Naive thymus-derived CD8-positive, alpha-beta T cell (primary cell): Measurements from ENCODE around the gene SLC38A3. TPM values are rescaled to one million over a fixed set of nuclear protein-coding genes. Genes with fewer than 3 reads are reported as not detected.

ENCODE experiments used
- ATAC-seq, 2 donors: fragments of 150-1000 bp; cut with Tn5 transposase in 1 of 2; sonication (Bioruptor Pico), chemical (Tn5 transposase) in 1 of 2; 1 replicate in 1 of 2; 2 replicates in 1 of 2; pipeline ENCODE4 v1.10.0; 2021; ENCODE audit warnings: mild to moderate bottlenecking in 2 of 2, moderate library complexity in 2 of 2
- POLR2A ChIA-PET: fragments of 350-600 bp; sonication (Branson Sonifier 250); formaldehyde crosslinking; loops from one replicate; lab custom pipeline; 2021; ENCODE audit warnings: antibody characterized with exemption; lab: Charles Lee
- DNase-seq, 10 donors: peaks; one replicate each; pipeline versions ENCODE4 v3.0.0 to v3.0.0-alpha.2; 2020 to 2022
- H3K27ac Mint-ChIP-seq, 10 donors: one replicate each; pipeline ENCODE4 v1.8.0; 2020 to 2022; ENCODE audit warnings: mild to moderate bottlenecking in 10 of 10, mixed read lengths in 10 of 10, moderate library complexity in 4 of 10, inconsistent platforms in 1 of 10
- H3K27me3 Mint-ChIP-seq, 5 donors: one replicate each; pipeline ENCODE4 v1.8.0; 2021 to 2022; ENCODE audit warnings: mixed read lengths in 5 of 5
- H3K36me3 Mint-ChIP-seq, 3 donors: one replicate each; pipeline ENCODE4 v1.8.0; 2020 to 2022; ENCODE audit warnings: mixed read lengths in 3 of 3, mild to moderate bottlenecking in 2 of 3, inconsistent platforms in 1 of 3
- H3K4me1 Mint-ChIP-seq, 4 donors: one replicate each; pipeline ENCODE4 v1.8.0; 2021 to 2022; ENCODE audit warnings: mixed read lengths in 4 of 4
- H3K4me3 Mint-ChIP-seq, 10 donors: one replicate each; pipeline ENCODE4 v1.8.0; 2020 to 2022; ENCODE audit warnings: mild to moderate bottlenecking in 10 of 10, mixed read lengths in 10 of 10, moderate library complexity in 6 of 10, inconsistent platforms in 1 of 10
- H3K9me3 Mint-ChIP-seq, 9 donors: one replicate each; pipeline ENCODE4 v1.8.0; 2020 to 2022; ENCODE audit warnings: mixed read lengths in 9 of 9, mild to moderate bottlenecking in 3 of 9, inconsistent platforms in 1 of 9, moderate library complexity in 1 of 9
- microRNA-seq: library from miRNA; unstranded; fragments of <30 nt; microRNA quantifications from one replicate; pipeline ENCODE4 v1.2.0, GENCODE V29; 2022; ENCODE audit warnings: borderline microRNAs expressed
- polyA plus RNA-seq, 3 donors: library from polyadenylated mRNA; unstranded; fragments of 300-500 nt; fragmentation: Illumina TruSeq; gene quantifications; one replicate each; pipeline ENCODE4 v1.2.3, GENCODE V29; 2021
- total RNA-seq, 8 experiments: library from RNA in 2 of 8; stranded (reverse) in 2 of 8; gene quantifications; one replicate each; pipeline ENCODE4 v1.2.3 and lab custom pipeline; 2021 to 2026

The SLC38A3 gene
- total and polyA plus RNA-seq, 5 experiments from 2014 or later = not detected

DNA sequence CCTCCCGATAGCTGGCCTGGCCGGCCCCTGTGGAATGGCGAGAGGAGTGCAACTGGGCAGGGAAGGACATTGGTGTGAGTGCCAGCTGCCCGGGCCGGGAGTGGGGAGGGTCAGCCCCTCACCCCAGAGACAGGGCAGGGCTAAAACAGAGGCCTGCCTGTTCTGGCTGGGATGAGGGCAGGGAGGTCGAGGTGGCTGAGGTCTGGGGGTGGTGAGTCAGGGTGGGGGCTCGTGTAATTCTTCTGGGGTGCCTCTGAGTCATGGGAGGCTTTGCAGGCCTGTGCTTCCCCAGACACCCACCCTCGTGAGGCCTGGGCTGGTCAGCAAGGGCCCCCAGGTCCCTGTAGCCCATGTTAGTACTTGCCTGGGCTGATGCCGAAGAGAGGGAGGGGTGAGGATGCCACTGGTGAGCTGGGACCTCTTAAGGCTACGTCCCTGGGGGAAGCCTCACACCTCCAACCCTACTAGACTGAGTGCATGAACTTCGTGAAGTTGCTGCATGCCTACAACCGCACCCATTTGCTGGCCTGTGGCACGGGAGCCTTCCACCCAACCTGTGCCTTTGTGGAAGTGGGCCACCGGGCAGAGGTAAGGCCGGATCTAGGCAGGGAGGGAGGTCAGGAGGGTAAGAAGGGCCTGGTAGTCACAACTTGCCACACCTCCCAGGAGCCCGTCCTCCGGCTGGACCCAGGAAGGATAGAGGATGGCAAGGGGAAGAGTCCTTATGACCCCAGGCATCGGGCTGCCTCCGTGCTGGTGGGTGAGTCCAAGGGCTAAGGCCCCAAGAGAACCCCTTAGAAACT, 65.6 kb downstream of the SLC38A3 start:
- peak overlapping the region in 1 of 10 donors; percentile 73 for H3K27ac Mint-ChIP-seq
- ATAC-seq = no peak
- H3K9me3 Mint-ChIP-seq = no peaks in the 10 kb centered on the region
- no peak for DNase-seq
- peaks cover 11 to 24% (median 21%) of the 10 kb centered on the region in 4 donors for H3K4me1 Mint-ChIP-seq
- POLR2A ChIA-PET = interaction anchor here (0.6 to 2.3 kb wide), 3 partner anchors 11 to 44 kb away, joined by 3 to 8 read pairs (median 7); no protein-coding TSS in a partner anchor
- H3K27me3 Mint-ChIP-seq = peaks cover 11 to 49% (median 26%) of the 10 kb centered on the region in 5 donors
- H3K36me3 Mint-ChIP-seq = no peaks in the 10 kb centered on the region
- no peak overlapping the region for H3K4me3 Mint-ChIP-seq

Small RNAs within 50 kb of the gene (microRNA-seq; reads per million reads assigned to microRNA genes)
- not detected for gene MIR566
- not detected for gene MIR5787

Other genes with a start within 250 kb of the SLC38A3 start
- 100 to 1,000 TPM; 387 to 402 TPM for gene RBM5, start 116.4 kb upstream of the SLC38A3 start, total RNA-seq
- gene RBM5, start 116.4 kb upstream of the SLC38A3 start, polyA plus RNA-seq = 10 to 100 TPM; 19.7 to 46.1 (median 35.0) TPM
- gene SEMA3F, start 49.9 kb upstream of the SLC38A3 start, total RNA-seq = not detected
- not detected for gene SEMA3F, start 49.9 kb upstream of the SLC38A3 start, polyA plus RNA-seq
- not detected for gene GNAT1, start 13.7 kb upstream of the SLC38A3 start, total RNA-seq
- not detected for gene GNAT1, start 13.7 kb upstream of the SLC38A3 start, polyA plus RNA-seq
- gene GNAI2, start 30.9 kb downstream of the SLC38A3 start, total RNA-seq = 100 to 1,000 TPM; 253 to 258 TPM
- 100 to 1,000 TPM; 405 to 534 (median 417) TPM for gene GNAI2, start 30.9 kb downstream of the SLC38A3 start, polyA plus RNA-seq
- gene SEMA3B, start 63.9 kb downstream of the SLC38A3 start, total RNA-seq = 1 to 10 TPM; 1.0 to 1.1 TPM
- under 1 TPM in 1 of 3 donors, not detected in 2; 0.09 TPM for gene SEMA3B, start 63.9 kb downstream of the SLC38A3 start, polyA plus RNA-seq
- not detected for gene LSMEM2, start 73.8 kb downstream of the SLC38A3 start, total RNA-seq
- under 1 TPM in 2 of 3 donors, not detected in 1; 0.15 to 0.21 TPM for gene LSMEM2, start 73.8 kb downstream of the SLC38A3 start, polyA plus RNA-seq
- 10 to 100 TPM; 68.9 TPM for gene IFRD2, start 87.2 kb downstream of the SLC38A3 start, total RNA-seq
- 10 to 100 TPM; 59.4 to 69.7 (median 60.7) TPM for gene IFRD2, start 87.2 kb downstream of the SLC38A3 start, polyA plus RNA-seq
- gene HYAL3, start 94.1 kb downstream of the SLC38A3 start, total RNA-seq = 1 to 10 TPM; 3.2 to 4.7 TPM
- gene HYAL3, start 94.1 kb downstream of the SLC38A3 start, polyA plus RNA-seq = 1 to 10 TPM; 2.5 to 3.8 (median 3.0) TPM
- 10 to 100 TPM; 33.8 to 36.8 TPM for gene NAA80, start 94.1 kb downstream of the SLC38A3 start, total RNA-seq
- 10 to 100 TPM; 10.8 to 18.7 (median 17.4) TPM for gene NAA80, start 94.1 kb downstream of the SLC38A3 start, polyA plus RNA-seq
- gene HYAL1, start 98.3 kb downstream of the SLC38A3 start, total RNA-seq = under 1 TPM; 0.16 to 0.39 TPM
- gene HYAL1, start 98.3 kb downstream of the SLC38A3 start, polyA plus RNA-seq = under 1 TPM in 2 of 3 donors, not detected in 1; 0.54 to 0.75 TPM
- gene HYAL2, start 117.5 kb downstream of the SLC38A3 start, total RNA-seq = 1 to 10 TPM; 2.0 to 2.5 TPM
- gene HYAL2, start 117.5 kb downstream of the SLC38A3 start, polyA plus RNA-seq = 1 to 10 TPM; 1.8 to 6.1 (median 3.4) TPM
- 10 to 100 TPM; 21.8 to 22.7 TPM for gene TUSC2, start 123.0 kb downstream of the SLC38A3 start, total RNA-seq
- 10 to 100 TPM; 48.4 to 54.3 (median 53.7) TPM for gene TUSC2, start 123.0 kb downstream of the SLC38A3 start, polyA plus RNA-seq
- 10 to 100 TPM; 67.3 to 70.8 TPM for gene RASSF1, start 135.6 kb downstream of the SLC38A3 start, total RNA-seq
- 10 to 100 TPM; 50.8 to 87.6 (median 68.1) TPM for gene RASSF1, start 135.6 kb downstream of the SLC38A3 start, polyA plus RNA-seq
- 1 to 10 TPM; 3.6 to 4.0 TPM for gene ZMYND10, start 140.5 kb downstream of the SLC38A3 start, total RNA-seq
- gene ZMYND10, start 140.5 kb downstream of the SLC38A3 start, polyA plus RNA-seq = not detected
- 10 to 100 TPM; 52.8 to 63.8 TPM for gene NPRL2, start 145.5 kb downstream of the SLC38A3 start, total RNA-seq
- 10 to 100 TPM; 36.2 to 45.3 (median 36.4) TPM for gene NPRL2, start 145.5 kb downstream of the SLC38A3 start, polyA plus RNA-seq
- gene CYB561D2, start 145.6 kb downstream of the SLC38A3 start, total RNA-seq = 10 to 100 TPM; 29.7 to 34.5 TPM
- gene CYB561D2, start 145.6 kb downstream of the SLC38A3 start, polyA plus RNA-seq = 10 to 100 TPM; 45.5 to 48.2 (median 47.7) TPM
- gene TMEM115, start 154.2 kb downstream of the SLC38A3 start, total RNA-seq = 10 to 100 TPM; 28.7 to 29.8 TPM
- gene TMEM115, start 154.2 kb downstream of the SLC38A3 start, polyA plus RNA-seq = 10 to 100 TPM; 15.2 to 29.2 (median 20.3) TPM